Adrenal gland (tissue), 5 donors: ENCODE results near the gene ANKS1B.

Experiments
- POLR2A ChIP-seq, 2 donors: fragments of 450-650 bp; IDR thresholded peaks; one replicate each; pipeline ENCODE4 v1.6.1; 2017; ENCODE audit warnings: antibody characterized with exemption in 2 of 2, mild to moderate bottlenecking in 2 of 2, moderate library complexity in 1 of 2
- TF ChIP-seq, protein P1 (sequence below), 6 experiments: fragments of 450-650 bp in 4 of 6; fragments of 200-600 bp in 2 of 6; sonication (generic) in 1 of 6; IDR thresholded peaks; 1 replicate in 5 of 6; 2 replicates in 1 of 6; pipeline versions ENCODE4 v1.5.1 to v1.8.0; 2016 to 2021; ENCODE audit warnings: antibody characterized with exemption in 6 of 6, mild to moderate bottlenecking in 2 of 6, moderate library complexity in 1 of 6
- donor health status: DM: no; HTN: no; CAD: no.

DNA sequence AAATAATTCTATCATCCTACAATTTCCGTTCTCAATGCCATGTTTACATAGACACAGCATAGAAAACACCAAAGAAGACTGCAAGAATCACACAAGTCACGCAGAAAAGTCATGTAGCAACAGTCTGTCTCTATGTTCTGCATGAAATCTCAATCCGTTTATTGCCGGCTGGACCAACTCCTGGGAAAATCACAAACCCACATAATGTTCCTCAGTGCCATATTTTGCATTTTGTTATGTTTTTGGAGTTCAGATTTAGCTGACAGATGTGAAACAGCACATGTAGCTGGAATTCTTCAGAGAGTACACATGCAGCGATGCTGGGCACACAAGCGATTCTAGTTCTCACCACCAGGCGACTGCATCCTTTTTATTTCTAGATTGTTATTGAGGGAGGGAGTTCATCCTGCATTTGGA, 1146.5 kb downstream of the ANKS1B start:
- TF ChIP-seq, protein P1, sequence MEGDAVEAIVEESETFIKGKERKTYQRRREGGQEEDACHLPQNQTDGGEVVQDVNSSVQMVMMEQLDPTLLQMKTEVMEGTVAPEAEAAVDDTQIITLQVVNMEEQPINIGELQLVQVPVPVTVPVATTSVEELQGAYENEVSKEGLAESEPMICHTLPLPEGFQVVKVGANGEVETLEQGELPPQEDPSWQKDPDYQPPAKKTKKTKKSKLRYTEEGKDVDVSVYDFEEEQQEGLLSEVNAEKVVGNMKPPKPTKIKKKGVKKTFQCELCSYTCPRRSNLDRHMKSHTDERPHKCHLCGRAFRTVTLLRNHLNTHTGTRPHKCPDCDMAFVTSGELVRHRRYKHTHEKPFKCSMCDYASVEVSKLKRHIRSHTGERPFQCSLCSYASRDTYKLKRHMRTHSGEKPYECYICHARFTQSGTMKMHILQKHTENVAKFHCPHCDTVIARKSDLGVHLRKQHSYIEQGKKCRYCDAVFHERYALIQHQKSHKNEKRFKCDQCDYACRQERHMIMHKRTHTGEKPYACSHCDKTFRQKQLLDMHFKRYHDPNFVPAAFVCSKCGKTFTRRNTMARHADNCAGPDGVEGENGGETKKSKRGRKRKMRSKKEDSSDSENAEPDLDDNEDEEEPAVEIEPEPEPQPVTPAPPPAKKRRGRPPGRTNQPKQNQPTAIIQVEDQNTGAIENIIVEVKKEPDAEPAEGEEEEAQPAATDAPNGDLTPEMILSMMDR (IDR thresholded peaks at IDR 0.05): peak in 1 of 6 experiments; percentile 24
- TF ChIP-seq POLR2A (IDR thresholded peaks at IDR 0.05): no peak
